ENCODE measurements around the gene TBC1D17. TPM values are rescaled to one million over a fixed set of nuclear protein-coding genes. Genes with fewer than 3 reads are reported as not detected.

Gene TBC1D17
- total and polyA plus RNA-seq, 2 of the 13 experiments (the other 11 are each of a cell fraction or from before 2014, with no cell fraction given), result 9.7 to 16.9 TPM

- TF ChIP-seq REL (CRISPR knock-in tag; conservative IDR thresholded peaks at IDR 0.05), result no peak
- no peak for TF ChIP-seq LCORL (IDR thresholded peaks at IDR 0.05)
- TF ChIP-seq LCORL (CRISPR knock-in tag; IDR thresholded peaks at IDR 0.05), result 0 out of 2 replicates have a peak, but pooled peaks have one; percentile 27
- TF ChIP-seq MTA1 (CRISPR knock-in tag; IDR thresholded peaks at IDR 0.05; ENCODE audit: borderline replicate concordance), result no peak
- TF ChIP-seq ETV6 (CRISPR knock-in tag; conservative IDR thresholded peaks at IDR 0.05), result no peak
- peak; percentile 24; the same call in 1 of the 2 replicates for TF ChIP-seq GATA4 (IDR thresholded peaks at IDR 0.05; ENCODE audit: borderline replicate concordance, low read depth)
- no peak for TF ChIP-seq NR2F1 (CRISPR knock-in tag; IDR thresholded peaks at IDR 0.05)
- TF ChIP-seq, protein P1, sequence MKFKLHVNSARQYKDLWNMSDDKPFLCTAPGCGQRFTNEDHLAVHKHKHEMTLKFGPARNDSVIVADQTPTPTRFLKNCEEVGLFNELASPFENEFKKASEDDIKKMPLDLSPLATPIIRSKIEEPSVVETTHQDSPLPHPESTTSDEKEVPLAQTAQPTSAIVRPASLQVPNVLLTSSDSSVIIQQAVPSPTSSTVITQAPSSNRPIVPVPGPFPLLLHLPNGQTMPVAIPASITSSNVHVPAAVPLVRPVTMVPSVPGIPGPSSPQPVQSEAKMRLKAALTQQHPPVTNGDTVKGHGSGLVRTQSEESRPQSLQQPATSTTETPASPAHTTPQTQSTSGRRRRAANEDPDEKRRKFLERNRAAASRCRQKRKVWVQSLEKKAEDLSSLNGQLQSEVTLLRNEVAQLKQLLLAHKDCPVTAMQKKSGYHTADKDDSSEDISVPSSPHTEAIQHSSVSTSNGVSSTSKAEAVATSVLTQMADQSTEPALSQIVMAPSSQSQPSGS (CRISPR knock-in tag; IDR thresholded peaks at IDR 0.05), result no peak
- TF ChIP-seq SMAD3 (CRISPR knock-in tag; IDR thresholded peaks at IDR 0.05), result 0 out of 2 replicates have a peak, but pooled peaks have one; percentile 21
- TF ChIP-seq ZNF777 (CRISPR knock-in tag; IDR thresholded peaks at IDR 0.05), result peak; percentile 32
- peak; percentile 1; the same call in 1 of the 2 replicates for TF ChIP-seq ARID5B (CRISPR knock-in tag; IDR thresholded peaks at IDR 0.05)
- 0 out of 2 replicates have a peak, but pooled peaks have one; percentile 28 for TF ChIP-seq ZNF441 (CRISPR knock-in tag; IDR thresholded peaks at IDR 0.05; ENCODE audit: borderline replicate concordance)
- 0 out of 2 replicates have a peak, but pooled peaks have one; percentile 17 for TF ChIP-seq NFYB (CRISPR knock-in tag; IDR thresholded peaks at IDR 0.05)
- TF ChIP-seq, protein P2, sequence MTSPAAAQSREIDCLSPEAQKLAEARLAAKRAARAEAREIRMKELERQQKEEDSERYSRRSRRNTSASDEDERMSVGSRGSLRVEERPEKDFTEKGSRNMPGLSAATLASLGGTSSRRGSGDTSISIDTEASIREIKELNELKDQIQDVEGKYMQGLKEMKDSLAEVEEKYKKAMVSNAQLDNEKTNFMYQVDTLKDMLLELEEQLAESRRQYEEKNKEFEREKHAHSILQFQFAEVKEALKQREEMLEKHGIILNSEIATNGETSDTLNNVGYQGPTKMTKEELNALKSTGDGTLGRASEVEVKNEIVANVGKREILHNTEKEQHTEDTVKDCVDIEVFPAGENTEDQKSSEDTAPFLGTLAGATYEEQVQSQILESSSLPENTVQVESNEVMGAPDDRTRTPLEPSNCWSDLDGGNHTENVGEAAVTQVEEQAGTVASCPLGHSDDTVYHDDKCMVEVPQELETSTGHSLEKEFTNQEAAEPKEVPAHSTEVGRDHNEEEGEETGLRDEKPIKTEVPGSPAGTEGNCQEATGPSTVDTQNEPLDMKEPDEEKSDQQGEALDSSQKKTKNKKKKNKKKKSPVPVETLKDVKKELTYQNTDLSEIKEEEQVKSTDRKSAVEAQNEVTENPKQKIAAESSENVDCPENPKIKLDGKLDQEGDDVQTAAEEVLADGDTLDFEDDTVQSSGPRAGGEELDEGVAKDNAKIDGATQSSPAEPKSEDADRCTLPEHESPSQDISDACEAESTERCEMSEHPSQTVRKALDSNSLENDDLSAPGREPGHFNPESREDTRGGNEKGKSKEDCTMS (CRISPR knock-in tag; conservative IDR thresholded peaks at IDR 0.05), result no peak
- TF ChIP-seq FOXK2 (IDR thresholded peaks at IDR 0.05), result no peak
- TF ChIP-seq, protein P3, sequence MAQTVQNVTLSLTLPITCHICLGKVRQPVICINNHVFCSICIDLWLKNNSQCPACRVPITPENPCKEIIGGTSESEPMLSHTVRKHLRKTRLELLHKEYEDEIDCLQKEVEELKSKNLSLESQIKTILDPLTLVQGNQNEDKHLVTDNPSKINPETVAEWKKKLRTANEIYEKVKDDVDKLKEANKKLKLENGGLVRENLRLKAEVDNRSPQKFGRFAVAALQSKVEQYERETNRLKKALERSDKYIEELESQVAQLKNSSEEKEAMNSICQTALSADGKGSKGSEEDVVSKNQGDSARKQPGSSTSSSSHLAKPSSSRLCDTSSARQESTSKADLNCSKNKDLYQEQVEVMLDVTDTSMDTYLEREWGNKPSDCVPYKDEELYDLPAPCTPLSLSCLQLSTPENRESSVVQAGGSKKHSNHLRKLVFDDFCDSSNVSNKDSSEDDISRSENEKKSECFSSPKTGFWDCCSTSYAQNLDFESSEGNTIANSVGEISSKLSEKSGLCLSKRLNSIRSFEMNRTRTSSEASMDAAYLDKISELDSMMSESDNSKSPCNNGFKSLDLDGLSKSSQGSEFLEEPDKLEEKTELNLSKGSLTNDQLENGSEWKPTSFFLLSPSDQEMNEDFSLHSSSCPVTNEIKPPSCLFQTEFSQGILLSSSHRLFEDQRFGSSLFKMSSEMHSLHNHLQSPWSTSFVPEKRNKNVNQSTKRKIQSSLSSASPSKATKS (CRISPR knock-in tag; IDR thresholded peaks at IDR 0.05), result no peak
- TF ChIP-seq TEAD3 (CRISPR knock-in tag; optimal IDR thresholded peaks at IDR 0.05; ENCODE audit: borderline replicate concordance), result no peak
- TF ChIP-seq RFX3 (CRISPR knock-in tag; IDR thresholded peaks at IDR 0.05), result no peak
- no peak for TF ChIP-seq ZNF496 (CRISPR knock-in tag; IDR thresholded peaks at IDR 0.05; ENCODE audit: insufficient replicate concordance)
- 0 out of 2 replicates have a peak, but pooled peaks have one; percentile 52 for TF ChIP-seq ZSCAN20 (CRISPR knock-in tag; IDR thresholded peaks at IDR 0.05; ENCODE audit: borderline replicate concordance)
Observed at GRCh38 chr19:49875857-49876421, 1.6 kb upstream of the TBC1D17 start (continued).
